ENCODE results near the gene HCN3. TPM values are rescaled to one million over a fixed set of nuclear protein-coding genes. Genes with fewer than 3 reads are reported as not detected.

The HCN3 gene
- total and polyA plus RNA-seq, 2 donors (not counting 3 experiments of a cell fraction or from before 2014, with no cell fraction given): 3.3 to 4.1 TPM

- Histone ChIP-seq H3K4me3 (replicated peaks in 1 of 3; ENCODE audit: insufficient read depth in 1 of 3, low read depth in 1 of 3, low read length in 3 of 3) (peak within 1 kb of the TSS; percentile 29 to 77 (median 57)), H3K79me2 (ENCODE audit: control insufficient read depth, insufficient read depth, low read length) (peaks cover 12% of the 10 kb centered on the region), H3K4me2 (ENCODE audit: insufficient read depth, low read length) (peak within 1 kb of the TSS; percentile 76), H3K27me3 (ENCODE audit: control insufficient read depth in 2 of 2, insufficient read depth in 2 of 2, low read length in 2 of 2) (no peaks in the 10 kb centered on the region), H3K9me1 (replicated peaks; ENCODE audit: control insufficient read depth, extremely low read depth, insufficient read depth, low read length) (no peaks in the 10 kb centered on the region), H3K36me3 (ENCODE audit: control insufficient read depth in 2 of 2, extremely low read depth in 1 of 2, insufficient read depth in 2 of 2, low read length in 2 of 2) (peaks cover 3 to 11% of the 10 kb centered on the region in 2 experiments), H3K4me1 (ENCODE audit: control insufficient read depth, extremely low read depth, insufficient read depth, low read length) (peaks cover 27% of the 10 kb centered on the region), H3K27ac (ENCODE audit: insufficient read depth, low read depth, low read length) (peak within 1 kb of the TSS; percentile 66), H2AFZ (ENCODE audit: low read depth, low read length) (peak within 1 kb of the TSS; percentile 80), H4K20me1 (replicated peaks; ENCODE audit: control insufficient read depth, extremely low read depth, insufficient read depth, low read length) (no peaks in the 10 kb centered on the region), H3K9me3 (replicated peaks; ENCODE audit: control insufficient read depth, insufficient read depth, low read length) (no peaks in the 10 kb centered on the region), H3K9ac (replicated peaks; ENCODE audit: extremely low read depth, insufficient read depth, low read length) (peak within 1 kb of the TSS; percentile 77)
- ChIA-PET POLR2A (interaction anchor here (0.5 to 0.6 kb wide), 2 partner anchors 9 to 68 kb away, joined by 4 read pairs; no protein-coding TSS in a partner anchor), CTCF (interaction anchor here (1.1 kb wide), 1 partner anchor 11 kb away, joined by 5 read pairs; no protein-coding TSS in a partner anchor)
- FAIRE-seq (peak; percentile 96), DNase-seq (ENCODE audit: low read depth, low spot score) (peak; percentile 90)
- dilution Hi-C loops (cut with MboI; ENCODE audit: extremely low pct_ligation_motif_present, low sequenced_read_pairs) (no loop called here), intact Hi-C loops (cut with micrococcal nuclease) (loop anchor here (2.0 to 10.0 kb wide), 2 partner anchors 17 to 309 kb away; partner anchors contain the start of genes ASH1L and CLK2)
- peak; percentile 86 for TF ChIP-seq POLR2A (IDR thresholded peaks at IDR 0.05; ENCODE audit: low read depth, low read length)
- no peak for TF ChIP-seq JUN (IDR thresholded peaks at IDR 0.05; ENCODE audit: borderline replicate concordance, insufficient read depth, insufficient read length, low read depth)
- TF ChIP-seq MAX (IDR thresholded peaks at IDR 0.05; ENCODE audit: insufficient read depth, insufficient read length): no peak
- TF ChIP-seq POLR2AphosphoS5 (IDR thresholded peaks at IDR 0.05; ENCODE audit: insufficient read depth, low read depth, low read length): peak; percentile 89
- TF ChIP-seq EZH2 (IDR thresholded peaks at IDR 0.05; ENCODE audit: borderline replicate concordance, low read depth, low read length, severe bottlenecking): no peak
- TF ChIP-seq MYC (IDR thresholded peaks at IDR 0.05; ENCODE audit: low read depth, low read length): peak; percentile 42
- TF ChIP-seq GATA2 (IDR thresholded peaks at IDR 0.05; ENCODE audit: insufficient read depth, insufficient read length, low read depth, low read length): no peak
- TF ChIP-seq FOS (IDR thresholded peaks at IDR 0.05; ENCODE audit: borderline replicate concordance, insufficient read depth, low read length): no peak
- no peak for TF ChIP-seq CTCF (IDR thresholded peaks at IDR 0.05; ENCODE audit: extremely low read depth in 1 of 2, insufficient read depth in 1 of 2, low read depth in 1 of 2, low read length in 2 of 2)
- TSS peak; percentile 30 for BruUV-seq (replicated peaks)
These were observed 21.8 kb upstream of the HCN3 start, which contains the start of gene ENTREP3 for GRCh38 chr1:155255243-155256007. Gene ENTREP3, minus strand, starts transcription at chr1:155255483. Its CDS starts 606 bp downstream, at chr1:155254877.
